SJCRH30 (cell line): ENCODE data around the gene ADAMTS8. TPM values are rescaled to one million over a fixed set of nuclear protein-coding genes. Genes with fewer than 3 reads are reported as not detected.
"Not testable (repeated sequence)": the region's sequence is repeated elsewhere in the genome, so short reads cannot be mapped to it uniquely, and the experiment has no call there.

ENCODE experiments used
- DNase-seq, 2 experiments: peaks; one replicate each; pipeline ENCODE4 v3.0.0-alpha.2; 2015 to 2020
- H3K27ac ChIP-seq: fragments of 250-450 bp; sonication (Bioruptor Pico); 2 replicates; pipeline ENCODE4 v1.5.1; 2020; ENCODE audit warnings: mild to moderate bottlenecking, moderate library complexity
- H3K27me3 ChIP-seq: fragments of 250-450 bp; sonication (Bioruptor Pico); 2 replicates; pipeline ENCODE4 v1.5.1; 2020; ENCODE audit warnings: mild to moderate bottlenecking, moderate library complexity
- H3K36me3 ChIP-seq: fragments of 250-450 bp; sonication (Bioruptor Pico); 2 replicates; pipeline ENCODE4 v1.5.1; 2020; ENCODE audit warnings: mild to moderate bottlenecking, moderate library complexity
- H3K4me1 ChIP-seq: fragments of 250-450 bp; sonication (Bioruptor Pico); 2 replicates; pipeline ENCODE4 v1.5.1; 2020; ENCODE audit warnings: mild to moderate bottlenecking, moderate library complexity
- H3K4me3 ChIP-seq: fragments of 250-450 bp; sonication (Bioruptor Pico); 2 replicates; pipeline ENCODE4 v1.5.1; 2020; ENCODE audit warnings: mild to moderate bottlenecking, moderate library complexity
- H3K9me3 ChIP-seq: fragments of 250-450 bp; sonication (Bioruptor Pico); replicated peaks from 2 replicates; pipeline ENCODE4 v1.5.1; 2020; ENCODE audit warnings: mild to moderate bottlenecking, moderate library complexity
- total RNA-seq: library from RNA; depleted of rRNA; stranded (reverse); fragments of >200 nt; shearing (Covaris generic); gene quantifications from 2 replicates; pipeline ENCODE4 v1.2.3, GENCODE V29; 2014

ADAMTS8 gene
- total RNA-seq, 1 experiment from 2014 or later, result not detected

- Histone ChIP-seq H3K9me3 (no peaks in the 10 kb centered on the region), H3K27me3 (no peaks in the 10 kb centered on the region), H3K4me1 (peaks cover 5% of the 10 kb centered on the region; the same call in 1 of the 2 replicates), H3K36me3 (no peaks in the 10 kb centered on the region), H3K27ac (no peak overlapping the region), H3K4me3 (no peak overlapping the region)
- no peak for DNase-seq
These were observed 24.5 kb upstream of the ADAMTS8 start for GRCh38 chr11:130452940-130453339.

- H3K4me3 ChIP-seq, result no peak overlapping the region
- no peak overlapping the region for H3K27ac ChIP-seq
- no peaks in the 10 kb centered on the region for H3K36me3 ChIP-seq
- H3K9me3 ChIP-seq, result no peaks in the 10 kb centered on the region
- H3K4me1 ChIP-seq, result peaks cover 5% of the 10 kb centered on the region; the same call in 1 of the 2 replicates
- DNase-seq, result no peak
- H3K27me3 ChIP-seq, result no peaks in the 10 kb centered on the region
These were observed 23.8 kb upstream of the ADAMTS8 start for GRCh38 chr11:130452176-130452575.

- Histone ChIP-seq H3K4me3 (no peak overlapping the region), H3K27ac (no peak overlapping the region), H3K4me1 (peaks cover 5% of the 10 kb centered on the region; the same call in 1 of the 2 replicates), H3K27me3 (no peaks in the 10 kb centered on the region), H3K9me3 (no peaks in the 10 kb centered on the region), H3K36me3 (no peaks in the 10 kb centered on the region)
- DNase-seq, result peak in 1 of 2 experiments; percentile 17
These were observed 23.0 kb upstream of the ADAMTS8 start for GRCh38 chr11:130451231-130452019.

- no peaks in the 10 kb centered on the region for H3K9me3 ChIP-seq
- H3K27me3 ChIP-seq, result no peaks in the 10 kb centered on the region
- peaks cover 5% of the 10 kb centered on the region; the same call in 1 of the 2 replicates for H3K4me1 ChIP-seq
- no peaks in the 10 kb centered on the region for H3K36me3 ChIP-seq
- peak; percentile 45 to 63 for DNase-seq
- H3K27ac ChIP-seq, result no peak overlapping the region
- H3K4me3 ChIP-seq, result peak overlapping the region; percentile 71
These were observed 21.8 kb upstream of the ADAMTS8 start for GRCh38 chr11:130449996-130450769.

GRCh38 chr11:130449310-130449990, 21.0 kb upstream of the ADAMTS8 start:
- DNase-seq, result no peak
- peak overlapping the region; percentile 71 for H3K4me3 ChIP-seq
- H3K27me3 ChIP-seq, result no peaks in the 10 kb centered on the region
- no peaks in the 10 kb centered on the region for H3K9me3 ChIP-seq
- peaks cover 5% of the 10 kb centered on the region; the same call in 1 of the 2 replicates for H3K4me1 ChIP-seq
- H3K27ac ChIP-seq, result no peak overlapping the region; the same call in 1 of the 2 replicates
- H3K36me3 ChIP-seq, result no peaks in the 10 kb centered on the region

GRCh38 chr11:130448416-130449309, 20.3 kb upstream of the ADAMTS8 start, which contains the start of gene ADAMTS15:
TSS of gene ADAMTS15 (plus strand) at chr11:130448645. CDS start at chr11:130448974, 329 bp downstream.
- no peaks in the 10 kb centered on the region for H3K9me3 ChIP-seq
- peak; percentile 90 for DNase-seq
- H3K36me3 ChIP-seq, result no peaks in the 10 kb centered on the region
- H3K4me1 ChIP-seq, result peaks cover 5% of the 10 kb centered on the region; the same call in 1 of the 2 replicates
- peak within 1 kb of the TSS; percentile 43; the same call in 1 of the 2 replicates for H3K27ac ChIP-seq
- no peaks in the 10 kb centered on the region for H3K27me3 ChIP-seq
- H3K4me3 ChIP-seq, result peak within 1 kb of the TSS; percentile 71

- Histone ChIP-seq H3K4me1 (peaks cover 6% of the 10 kb centered on the region; the same call in 1 of the 2 replicates), H3K9me3 (no peaks in the 10 kb centered on the region), H3K27ac (peak overlapping the region; percentile 43; the same call in 1 of the 2 replicates), H3K4me3 (peak overlapping the region; percentile 71), H3K36me3 (no peaks in the 10 kb centered on the region), H3K27me3 (no peaks in the 10 kb centered on the region)
- no peak for DNase-seq
These were observed 19.6 kb upstream of the ADAMTS8 start for GRCh38 chr11:130448039-130448415.

GRCh38 chr11:130445788-130446187, 17.4 kb upstream of the ADAMTS8 start:
- DNase-seq, result no peak

GRCh38 chr11:130442737-130443136, 14.3 kb upstream of the ADAMTS8 start:
- H3K4me3 ChIP-seq, result no peak overlapping the region
- no peaks in the 10 kb centered on the region for H3K27me3 ChIP-seq
- no peaks in the 10 kb centered on the region for H3K9me3 ChIP-seq
- H3K27ac ChIP-seq, result no peak overlapping the region
- DNase-seq, result peak in 1 of 2 experiments; percentile 24
- 0 out of 2 replicates have a peak, but pooled peaks cover 6% of the 10 kb centered on the region for H3K4me1 ChIP-seq
- H3K36me3 ChIP-seq, result no peaks in the 10 kb centered on the region

More at GRCh38 chr11:130445788-130446187, 17.4 kb upstream of the ADAMTS8 start:
- no peaks in the 10 kb centered on the region for H3K27me3 ChIP-seq
- no peaks in the 10 kb centered on the region for H3K36me3 ChIP-seq
- peaks cover 11% of the 10 kb centered on the region; the same call in 1 of the 2 replicates for H3K4me1 ChIP-seq
- H3K27ac ChIP-seq, result no peak overlapping the region
- no peaks in the 10 kb centered on the region for H3K9me3 ChIP-seq
- no peak overlapping the region for H3K4me3 ChIP-seq

GRCh38 chr11:130441719-130442118, 13.3 kb upstream of the ADAMTS8 start:
- DNase-seq, result no peak
- Histone ChIP-seq H3K4me3 (no peak overlapping the region), H3K36me3 (no peaks in the 10 kb centered on the region), H3K9me3 (no peaks in the 10 kb centered on the region), H3K4me1 (peaks cover 9% of the 10 kb centered on the region), H3K27ac (no peak overlapping the region), H3K27me3 (no peaks in the 10 kb centered on the region)

- Histone ChIP-seq H3K9me3 (no peaks in the 10 kb centered on the region), H3K27ac (no peak overlapping the region), H3K4me3 (no peak overlapping the region), H3K36me3 (no peaks in the 10 kb centered on the region), H3K27me3 (no peaks in the 10 kb centered on the region), H3K4me1 (peaks cover 26% of the 10 kb centered on the region)
- no peak for DNase-seq
These were observed 11.5 kb upstream of the ADAMTS8 start for GRCh38 chr11:130439876-130440275.

GRCh38 chr11:130439160-130439519, 10.7 kb upstream of the ADAMTS8 start:
- Histone ChIP-seq H3K4me3 (no peak overlapping the region), H3K36me3 (no peaks in the 10 kb centered on the region), H3K4me1 (peaks cover 26% of the 10 kb centered on the region), H3K9me3 (no peaks in the 10 kb centered on the region), H3K27ac (no peak overlapping the region), H3K27me3 (no peaks in the 10 kb centered on the region)
- DNase-seq, result no peak

GRCh38 chr11:130438401-130439159, 10.2 kb upstream of the ADAMTS8 start:
- H3K27me3 ChIP-seq, result not testable (repeated sequence)

More at GRCh38 chr11:130438401-130439159, 10.2 kb upstream of the ADAMTS8 start:
- H3K9me3 ChIP-seq, H3K4me3 ChIP-seq, H3K27ac ChIP-seq, DNase-seq, H3K36me3 ChIP-seq: not testable (repeated sequence)
- H3K4me1 ChIP-seq, result peaks cover 26% of the 10 kb centered on the region
